NCI-H128 (cell line): Measurements from ENCODE around the gene TBC1D22A.
"Not testable (repeated sequence)": the region's sequence is repeated elsewhere in the genome, so short reads cannot be mapped to it uniquely, and the experiment has no call there.

Experiments
- DNase-seq: peaks from one replicate; lab custom pipeline; 2025; ENCODE audit not compliant: unreplicated experiment; lab: John Stamatoyannopoulos, UW

Gene TBC1D22A

DNA sequence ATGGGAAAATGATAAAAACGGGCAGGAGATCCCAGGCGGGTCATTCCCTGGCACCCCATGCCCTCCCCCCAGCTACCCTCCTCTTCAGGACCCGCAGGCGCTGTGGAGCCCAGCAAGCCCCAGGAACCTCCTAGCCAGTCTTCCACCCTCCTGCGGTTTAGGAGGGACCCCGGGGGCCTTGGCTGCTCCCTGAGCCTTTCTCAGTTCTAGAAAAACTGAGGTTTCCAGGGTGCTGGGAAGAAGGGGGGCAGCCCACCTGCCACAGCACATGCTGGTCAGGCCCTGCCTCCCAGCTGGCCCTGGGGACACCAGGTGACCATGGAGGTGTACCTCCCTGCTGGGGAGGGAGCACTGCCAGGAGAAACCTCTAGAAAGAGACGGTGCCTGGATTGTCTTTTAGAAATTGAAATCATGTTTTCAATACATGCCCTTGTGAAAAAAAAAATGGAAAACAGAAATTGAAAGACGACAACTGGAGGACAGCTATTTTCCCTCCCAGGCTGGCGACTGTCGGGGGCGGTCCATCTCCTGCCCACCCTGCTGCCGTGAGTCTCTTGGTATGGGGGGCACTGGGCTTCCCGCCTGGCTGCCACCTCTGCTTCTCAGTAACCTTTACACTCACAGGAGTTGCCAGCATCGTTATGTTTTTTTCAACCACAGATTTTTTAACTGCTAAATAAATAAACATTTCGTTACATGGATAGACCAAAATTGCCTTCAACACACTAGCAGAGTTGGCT lies 398.5 kb downstream of the TBC1D22A start:
- DNase-seq = no peak

DNA sequence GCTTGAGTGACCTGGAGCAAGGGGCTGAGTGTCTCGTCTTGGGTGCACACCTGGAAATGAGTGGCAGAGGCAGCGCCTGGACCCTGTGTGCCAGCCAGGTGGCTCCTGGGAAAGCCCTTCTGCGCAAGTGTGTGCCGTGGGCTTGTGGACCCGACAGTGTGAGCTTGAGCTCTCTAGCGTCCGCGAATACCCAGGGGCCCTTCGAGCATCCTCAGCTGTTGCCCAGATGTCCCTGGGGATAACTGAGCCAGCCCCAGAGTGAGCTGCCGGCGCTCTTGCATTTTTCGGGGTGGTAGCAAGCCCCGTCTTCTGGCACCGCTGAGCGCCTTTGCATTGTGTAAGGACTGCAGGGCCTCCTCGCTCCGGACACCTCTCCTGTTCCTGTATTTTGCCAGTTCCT lies 399.2 kb downstream of the TBC1D22A start:
- DNase-seq = no peak

DNA sequence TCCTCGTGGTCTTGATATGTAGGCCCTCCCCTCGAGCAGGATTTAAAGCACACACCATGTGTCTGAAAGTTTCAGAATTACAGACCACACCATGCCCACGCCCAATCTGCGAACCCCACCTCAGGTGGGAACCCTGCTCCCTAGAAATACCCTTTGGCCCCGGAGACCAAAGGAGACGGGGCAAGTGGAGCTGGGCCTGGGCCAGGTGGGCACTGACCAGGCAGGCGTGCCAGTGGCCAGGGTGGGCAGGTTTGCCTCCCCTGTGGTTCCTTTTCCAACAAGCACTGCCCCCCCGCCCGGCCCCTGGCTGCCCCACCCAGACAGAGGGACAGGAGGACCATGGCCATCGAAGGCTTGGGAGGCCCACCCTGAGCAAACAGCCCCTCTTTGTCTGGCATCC lies 400.4 kb downstream of the TBC1D22A start:
- no peak for DNase-seq

GRCh38 chr22:47163481-47163855 lies 401.0 kb downstream of the TBC1D22A start:
- no peak for DNase-seq

DNA sequence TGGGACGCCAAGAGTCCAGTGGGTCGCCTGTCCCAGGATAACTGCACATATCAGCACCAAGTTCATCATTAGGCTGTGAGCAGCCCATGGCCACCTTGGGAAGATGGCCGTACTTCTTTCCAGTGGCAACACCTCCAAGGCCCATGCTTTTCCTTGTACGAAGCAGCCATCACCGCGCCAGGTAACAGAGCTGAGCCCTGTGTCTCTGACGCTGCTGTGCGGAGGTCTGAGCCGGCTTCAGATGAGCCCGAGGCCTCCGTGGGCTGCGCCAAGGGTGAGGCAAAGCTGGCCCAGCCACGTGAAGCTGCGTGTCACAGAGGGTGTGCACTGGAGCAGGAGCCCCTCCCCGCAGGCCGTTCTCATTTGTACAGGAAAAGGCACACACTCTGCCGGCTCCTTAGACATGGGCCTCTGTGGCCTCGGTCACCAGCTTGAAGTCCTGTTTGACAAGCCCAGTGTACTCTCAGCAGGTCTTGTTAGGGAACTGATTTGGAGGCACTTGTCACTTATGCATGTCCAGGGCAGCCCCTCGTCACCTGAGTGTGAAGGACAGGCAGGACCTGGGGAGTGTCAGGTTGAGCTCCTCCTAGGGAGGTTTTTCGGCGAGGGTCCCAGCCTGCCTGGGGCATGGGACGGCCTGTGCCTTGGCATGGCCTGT lies 401.5 kb downstream of the TBC1D22A start:
- no peak for DNase-seq

DNA sequence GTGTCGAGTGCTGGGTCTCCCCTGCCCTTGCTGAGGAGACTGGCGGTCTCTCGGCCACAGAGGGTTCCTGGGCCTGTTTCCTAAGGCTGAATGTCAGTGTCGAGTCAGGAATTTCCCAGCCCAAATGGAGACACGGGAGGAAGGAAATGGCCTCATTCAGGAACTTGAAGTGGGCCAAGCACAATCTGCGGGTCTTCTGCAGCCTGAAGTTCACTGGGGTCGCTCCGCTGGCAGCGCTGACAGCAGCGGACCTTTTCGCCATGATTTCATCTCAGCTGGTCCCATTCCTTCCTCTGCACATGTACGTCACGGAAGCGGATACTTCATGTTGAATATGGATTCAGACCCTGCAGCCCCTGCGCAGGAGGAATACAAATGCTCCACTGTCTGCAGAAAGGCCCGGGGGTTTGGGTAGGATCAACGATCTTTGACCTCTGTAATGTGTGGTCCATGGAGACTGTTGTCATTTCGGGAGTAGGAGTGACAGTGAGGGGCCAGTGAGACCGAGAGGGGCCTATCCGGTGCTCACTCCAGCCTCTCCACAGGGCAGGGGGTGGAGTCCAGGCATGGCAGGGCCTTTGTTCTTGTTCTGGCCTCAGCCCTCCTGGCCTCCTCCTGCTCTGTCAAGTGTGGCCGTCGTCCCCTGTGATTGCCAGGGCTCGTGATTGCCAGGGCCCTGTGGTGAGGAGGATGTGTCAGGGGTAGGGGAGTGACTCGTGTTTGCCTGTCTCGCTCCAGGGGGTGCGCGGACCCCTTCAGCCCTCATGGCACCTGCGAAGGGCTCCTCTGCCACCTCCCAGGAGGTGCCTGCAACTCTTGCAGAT lies 402.3 kb downstream of the TBC1D22A start:
- DNase-seq = no peak

DNA sequence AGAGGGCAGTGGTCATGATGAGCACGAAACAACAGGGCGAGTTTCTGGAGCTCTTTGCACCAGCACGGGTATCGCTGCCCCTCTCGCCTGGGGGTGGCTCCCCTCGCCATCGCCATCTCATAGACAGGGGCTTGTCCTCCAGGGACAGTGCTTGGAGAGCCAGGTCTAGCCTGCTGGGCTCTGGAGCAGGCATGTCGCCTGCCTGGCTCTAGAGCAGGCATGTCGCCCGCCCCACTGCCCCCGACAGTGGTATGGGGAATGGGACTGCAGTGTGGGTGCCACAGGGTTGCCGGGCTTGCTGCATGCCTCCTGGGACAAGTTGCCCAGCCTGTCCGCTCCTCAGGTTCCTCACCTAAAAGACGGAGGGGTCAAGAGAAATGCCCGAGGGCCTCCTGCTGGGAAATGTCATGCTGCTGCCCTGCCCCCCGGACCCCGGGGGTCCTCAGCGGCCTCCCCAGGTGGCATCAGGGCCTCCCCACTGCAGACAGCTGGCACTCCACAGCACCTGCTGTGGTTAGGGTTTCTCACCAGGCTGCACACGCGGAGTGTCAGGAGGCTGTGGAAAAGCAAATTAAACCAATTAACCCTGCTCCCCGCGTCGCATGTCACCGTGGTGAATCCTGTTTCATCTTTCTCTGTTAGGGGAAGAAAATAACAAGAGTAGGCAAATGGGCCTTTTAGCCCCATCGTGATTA lies 403.0 kb downstream of the TBC1D22A start:
- DNase-seq = peak; percentile 14

- DNase-seq = no peak
Observed at GRCh38 chr22:47166033-47166404, 403.6 kb downstream of the TBC1D22A start.

DNA sequence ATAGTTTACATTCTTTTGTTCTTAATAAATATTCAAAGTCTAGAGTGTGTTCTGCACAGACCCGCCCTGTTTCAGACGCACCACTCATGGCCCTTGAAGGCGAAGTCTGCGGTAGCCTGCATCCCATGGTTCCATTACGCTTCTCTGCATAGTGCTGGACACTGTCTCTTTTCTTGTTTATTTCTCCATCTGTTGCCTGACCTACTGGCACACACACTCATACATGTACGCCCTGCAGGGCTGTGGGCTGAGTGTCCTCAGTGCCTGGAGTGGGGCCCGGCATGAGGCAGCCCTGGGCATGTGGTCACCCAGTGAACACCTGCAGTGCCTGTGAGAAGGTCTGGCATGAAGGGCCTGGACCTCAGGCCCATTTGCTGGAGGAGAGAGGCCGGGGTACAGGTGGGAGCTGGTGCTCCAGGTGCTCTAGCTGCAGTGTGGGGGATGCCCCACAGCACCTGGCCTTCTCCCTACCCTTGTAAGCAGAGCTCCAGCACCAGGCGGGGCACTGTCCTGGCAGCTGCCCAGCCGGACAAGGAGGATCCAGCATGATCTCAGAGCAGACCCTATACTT lies 404.1 kb downstream of the TBC1D22A start:
- no peak for DNase-seq

GRCh38 chr22:47167056-47167455 lies 404.6 kb downstream of the TBC1D22A start:
- DNase-seq = no peak

- DNase-seq = not testable (repeated sequence)
Observed at GRCh38 chr22:47167921-47168320, 405.5 kb downstream of the TBC1D22A start.

GRCh38 chr22:47168441-47168840 lies 406.0 kb downstream of the TBC1D22A start:
- no peak for DNase-seq

- no peak for DNase-seq
Observed at GRCh38 chr22:47168900-47169800, 406.7 kb downstream of the TBC1D22A start.

- DNase-seq = no peak
Observed at GRCh38 chr22:47169801-47170140, 407.3 kb downstream of the TBC1D22A start.

- not testable (repeated sequence) for DNase-seq
Observed at GRCh38 chr22:47170511-47171440, 408.3 kb downstream of the TBC1D22A start.

GRCh38 chr22:47171441-47172221 lies 409.2 kb downstream of the TBC1D22A start:
- no peak for DNase-seq

- DNase-seq = no peak
Observed at GRCh38 chr22:47172771-47173534, 410.5 kb downstream of the TBC1D22A start.
